Liver (tissue), 3 donors: ENCODE data around the gene POLR1H.

Experiments used
- ATF3 ChIP-seq: IDR thresholded peaks from 2 replicates; pipeline ENCODE4 v1.6.1; 2016; ENCODE audit warnings: antibody characterized with exemption
- CTCF ChIP-seq: fragments of 150-350 bp; IDR thresholded peaks from 2 replicates; pipeline ENCODE4 v1.5.1; 2017; ENCODE audit warnings: improper control_type of control experiment, low read depth, low read length; ENCODE audit not compliant: missing input control
- EGR1 ChIP-seq, 2 donors: IDR thresholded peaks; 2 replicates each; pipeline ENCODE4 v1.6.1; 2016 to 2018; ENCODE audit warnings: antibody characterized with exemption in 2 of 2, low read depth in 2 of 2
- GABPA ChIP-seq, 2 donors: IDR thresholded peaks in 1 of 2; conservative IDR thresholded peaks in 1 of 2; 2 replicates each; pipeline ENCODE4 v1.6.1; 2016; ENCODE audit warnings: antibody characterized with exemption in 2 of 2, mild to moderate bottlenecking in 1 of 2, moderate library complexity in 1 of 2
- MAX ChIP-seq: IDR thresholded peaks from 2 replicates; pipeline ENCODE4 v1.6.1; 2016; ENCODE audit warnings: antibody characterized with exemption
- RAD21 ChIP-seq, 2 donors: IDR thresholded peaks; 2 replicates each; pipeline ENCODE4 v1.6.1; 2016; ENCODE audit warnings: antibody characterized with exemption in 2 of 2, mild to moderate bottlenecking in 2 of 2
- REST ChIP-seq: IDR thresholded peaks from 2 replicates; pipeline ENCODE4 v1.6.1; 2016; ENCODE audit warnings: antibody characterized with exemption, mild to moderate bottlenecking
- RXRA ChIP-seq, 2 donors: IDR thresholded peaks; 2 replicates each; pipeline ENCODE4 v1.6.1; 2017 to 2018; ENCODE audit warnings: antibody characterized with exemption in 2 of 2, mild to moderate bottlenecking in 1 of 2
- SP1 ChIP-seq: IDR thresholded peaks from 2 replicates; pipeline ENCODE4 v1.6.1; 2018; ENCODE audit warnings: antibody characterized with exemption, mild to moderate bottlenecking
- TAF1 ChIP-seq: conservative IDR thresholded peaks from 2 replicates; pipeline ENCODE4 v1.6.1; 2016; ENCODE audit warnings: antibody characterized with exemption, mild to moderate bottlenecking
- YY1 ChIP-seq: IDR thresholded peaks from 2 replicates; pipeline ENCODE4 v1.6.1; 2016; ENCODE audit warnings: antibody characterized with exemption, mild to moderate bottlenecking
- ZBTB33 ChIP-seq: IDR thresholded peaks from 2 replicates; pipeline ENCODE4 v1.6.1; 2016; ENCODE audit warnings: antibody characterized with exemption
- donor health status: healthy.
- donor health status: healthy.

GRCh38 chr6:30022189-30022588 is 38.9 kb upstream of the POLR1H start:
- TF ChIP-seq CTCF: no peak
- TF ChIP-seq ZBTB33: no peak
- no peak for TF ChIP-seq MAX
- no peak for TF ChIP-seq RAD21 (IDR thresholded peaks at IDR 0.05)
- no peak for TF ChIP-seq RXRA (IDR thresholded peaks at IDR 0.05)
- no peak for TF ChIP-seq GABPA (IDR thresholded peaks at IDR 0.05 in 1 of 2, conservative IDR thresholded peaks at IDR 0.05 in 1 of 2)
- TF ChIP-seq TAF1: no peak
- TF ChIP-seq REST: no peak
- TF ChIP-seq SP1: no peak
- TF ChIP-seq YY1: no peak
- TF ChIP-seq ATF3: no peak
- TF ChIP-seq EGR1 (IDR thresholded peaks at IDR 0.05; ENCODE audit: low read depth in 2 of 2): no peak
